Jurkat, Clone E6-1 (cell line): Measurements from ENCODE around the gene RYR3.

ENCODE experiments used
- DNase-seq: peaks from one replicate; pipeline ENCODE4 v3.0.0-alpha.2; 2011; ENCODE audit warnings: low read depth, low spot score
- H3K4me3 ChIP-seq: 2 replicates; pipeline ENCODE4 v1.5.1; 2011; ENCODE audit warnings: mild to moderate bottlenecking, low read length, control low read depth, moderate library complexity

The RYR3 gene

DNA sequence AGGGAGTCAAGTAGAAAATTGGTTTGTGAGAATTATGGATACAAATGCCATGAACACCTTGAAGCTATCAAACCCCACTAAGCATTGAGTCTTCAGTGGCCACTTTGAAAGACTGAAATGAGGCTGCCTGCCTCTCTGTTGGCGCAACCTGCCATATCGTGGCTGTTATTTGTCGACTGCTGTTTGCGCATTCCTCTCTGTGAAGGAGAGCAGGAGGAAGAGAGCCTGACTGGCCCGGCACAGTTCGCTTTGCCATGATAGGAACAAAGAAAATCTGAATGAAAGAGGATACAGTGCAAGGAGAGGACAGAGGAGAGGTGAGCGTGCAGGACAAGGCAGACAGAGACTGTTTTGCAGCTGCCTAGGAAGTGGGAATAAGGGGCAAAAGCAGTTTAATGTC is 289.4 kb downstream of the RYR3 start:
- no peak for DNase-seq
- H3K4me3 ChIP-seq = no peak overlapping the region

DNA sequence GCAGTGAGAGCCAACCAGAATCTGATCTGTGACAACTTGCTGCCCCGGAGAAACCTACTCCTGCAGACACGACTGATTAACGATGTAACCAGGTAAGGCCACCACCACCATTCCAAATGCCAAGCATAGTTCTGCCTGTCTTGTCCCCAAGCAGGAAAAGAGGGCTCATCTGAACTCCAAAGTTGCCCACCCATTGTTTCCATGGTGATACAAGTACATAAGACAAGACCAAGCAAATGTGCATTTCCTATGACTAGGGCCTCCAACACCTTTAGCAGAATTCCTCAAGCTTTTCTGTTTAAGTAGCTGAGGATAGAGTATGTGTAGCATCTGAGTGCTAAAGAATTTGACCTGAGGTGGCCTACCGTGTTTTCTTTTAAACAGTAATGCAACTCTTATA is 290.7 kb downstream of the RYR3 start:
- H3K4me3 ChIP-seq = no peak overlapping the region
- DNase-seq = no peak

DNA sequence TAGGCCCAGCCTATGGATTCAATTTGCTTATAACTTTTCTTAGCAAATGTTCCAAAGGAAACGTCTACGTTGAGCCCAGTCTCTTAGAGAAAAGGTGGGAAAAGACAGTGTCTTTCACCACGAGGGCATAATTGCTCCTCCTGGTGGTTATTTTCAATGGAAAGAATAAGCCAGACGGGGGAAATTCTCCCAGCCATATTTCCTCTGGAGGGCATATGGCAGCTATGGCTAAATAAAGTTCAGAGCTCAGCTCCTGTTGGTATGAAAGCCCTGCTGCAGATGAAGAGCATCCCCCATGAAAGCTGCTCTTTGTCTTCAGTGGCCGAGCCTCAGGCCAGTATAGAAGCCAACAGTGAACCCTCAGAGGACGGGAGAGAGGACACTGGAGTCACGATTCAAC is 297.9 kb downstream of the RYR3 start:
- H3K4me3 ChIP-seq = no peak overlapping the region
- DNase-seq = no peak

DNA sequence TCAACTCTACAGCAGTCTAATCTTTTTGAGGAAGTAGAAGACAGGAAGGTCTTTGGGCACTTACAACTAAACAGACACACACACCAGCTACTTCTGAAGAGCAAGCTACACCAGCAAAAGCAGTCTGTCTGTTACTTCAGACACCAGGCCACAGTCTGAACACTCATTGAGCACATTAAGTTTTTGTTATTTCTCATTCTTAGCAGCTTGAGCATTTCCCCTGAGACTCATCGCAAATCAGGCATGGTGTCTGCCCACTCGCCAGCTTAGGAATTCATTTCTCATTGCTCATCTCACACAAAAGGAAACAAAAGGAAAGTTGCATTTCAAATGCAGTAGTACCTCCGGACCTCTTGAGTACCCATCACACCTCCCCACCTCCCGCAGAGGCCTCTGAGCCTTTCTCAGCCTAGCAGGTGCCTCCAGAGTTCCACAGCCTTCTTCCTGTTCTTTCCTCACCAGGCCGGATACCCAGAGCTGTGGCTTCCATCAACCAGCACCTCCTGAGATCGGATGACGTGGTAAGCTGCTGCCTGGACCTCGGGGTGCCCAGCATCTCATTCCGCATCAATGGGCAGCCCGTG is 302.0 kb downstream of the RYR3 start:
- no peak overlapping the region for H3K4me3 ChIP-seq

DNA sequence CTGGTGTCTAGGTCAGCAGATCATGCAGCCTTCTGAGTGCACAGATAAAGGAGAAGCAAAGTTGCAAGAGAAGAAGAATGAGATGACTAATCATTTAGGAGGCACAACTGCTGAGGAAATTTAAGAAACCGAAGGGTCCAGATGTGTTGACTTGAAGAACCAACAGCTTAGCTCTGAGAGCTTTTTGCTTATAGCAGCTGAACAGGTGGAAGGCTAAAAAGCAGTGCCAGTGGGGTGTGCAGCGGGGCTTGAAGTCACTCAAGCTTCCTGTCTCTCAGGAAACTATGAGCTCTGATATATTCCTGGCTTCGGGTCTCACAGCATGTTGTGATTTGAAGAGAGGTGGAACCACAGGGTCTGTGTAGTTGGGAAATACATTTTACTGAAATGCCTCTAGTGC is 305.7 kb downstream of the RYR3 start:
- H3K4me3 ChIP-seq = no peak overlapping the region
- DNase-seq = no peak

More for the DNA sequence above, 302.0 kb downstream of the RYR3 start:
- no peak for DNase-seq

DNA sequence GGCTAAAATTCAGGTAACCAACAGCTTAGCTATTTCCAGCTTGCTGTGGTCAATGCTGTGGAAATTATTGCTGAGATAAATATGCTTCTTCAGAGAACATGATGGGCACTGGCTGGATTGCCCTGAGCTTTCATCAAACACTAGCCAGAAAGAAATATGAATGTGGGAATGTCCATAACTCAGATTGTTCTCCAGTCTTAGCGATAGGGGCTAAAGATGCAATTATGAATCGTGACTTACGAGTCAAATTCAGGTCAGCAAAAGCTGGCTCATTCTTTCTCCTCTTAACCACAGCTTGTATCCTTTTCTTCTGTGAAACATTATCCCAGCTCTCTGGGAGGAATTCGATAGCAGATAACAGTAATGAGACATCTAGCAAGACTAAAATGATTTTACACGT is 307.6 kb downstream of the RYR3 start:
- DNase-seq = no peak
- no peak overlapping the region for H3K4me3 ChIP-seq

DNA sequence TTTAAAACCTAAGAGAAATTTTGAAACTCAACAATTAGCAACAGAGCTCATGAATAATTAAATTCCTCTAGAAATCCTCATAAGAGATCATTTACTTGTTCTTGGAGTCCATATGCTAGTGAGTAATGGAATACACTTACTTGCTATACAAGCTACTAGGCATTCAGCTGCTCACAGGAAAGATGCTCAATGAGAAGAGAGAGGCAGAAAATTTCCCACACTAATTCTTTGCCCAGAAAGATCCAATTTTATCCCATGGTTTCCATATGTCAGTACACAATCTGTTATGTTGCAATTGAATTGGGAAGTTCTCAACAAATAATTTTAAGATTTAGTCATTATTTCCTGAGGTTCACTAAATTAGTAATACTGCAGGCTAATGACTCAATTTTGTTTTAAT is 310.4 kb downstream of the RYR3 start:
- DNase-seq = no peak
- H3K4me3 ChIP-seq = no peak overlapping the region

DNA sequence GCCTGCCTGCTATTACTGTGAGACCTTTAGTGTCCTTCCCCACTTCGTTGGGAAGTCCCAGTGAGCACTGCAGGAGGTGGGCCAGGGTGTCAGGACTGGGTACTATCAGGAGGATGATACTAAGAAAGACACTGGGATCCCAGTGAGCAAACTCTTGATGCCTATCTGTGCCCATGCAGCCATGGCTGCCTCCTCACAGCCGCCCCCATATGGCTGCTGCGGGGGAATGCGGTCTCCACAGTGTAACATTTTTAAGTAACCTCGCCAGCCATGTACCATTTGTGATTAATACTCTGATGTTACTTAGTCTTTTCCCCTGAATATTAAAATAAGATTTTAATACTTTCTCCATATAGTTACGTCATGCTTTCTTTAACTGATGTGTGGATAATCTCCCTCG is 312.2 kb downstream of the RYR3 start:
- no peak for DNase-seq
- no peak overlapping the region for H3K4me3 ChIP-seq

DNA sequence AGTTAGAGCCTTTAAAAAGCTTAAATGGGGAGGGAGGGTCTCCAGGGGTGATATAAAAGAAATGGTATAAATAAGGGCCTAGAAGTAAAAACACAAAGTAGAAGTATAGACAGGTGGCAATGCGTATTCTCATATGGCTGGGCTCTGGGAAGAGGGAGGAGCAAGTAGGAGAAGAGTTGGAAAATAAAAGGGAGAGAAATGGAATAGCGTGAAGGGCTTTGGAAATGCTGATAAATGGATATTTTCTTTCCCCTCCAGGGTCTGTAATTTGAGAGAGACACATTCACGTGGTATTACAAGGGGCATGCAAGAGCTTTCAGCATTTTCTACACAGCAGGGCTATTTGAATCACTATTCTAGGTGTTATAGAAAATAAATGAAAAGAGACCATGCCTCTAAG is 313.7 kb downstream of the RYR3 start:
- no peak overlapping the region for H3K4me3 ChIP-seq
- DNase-seq = no peak

DNA sequence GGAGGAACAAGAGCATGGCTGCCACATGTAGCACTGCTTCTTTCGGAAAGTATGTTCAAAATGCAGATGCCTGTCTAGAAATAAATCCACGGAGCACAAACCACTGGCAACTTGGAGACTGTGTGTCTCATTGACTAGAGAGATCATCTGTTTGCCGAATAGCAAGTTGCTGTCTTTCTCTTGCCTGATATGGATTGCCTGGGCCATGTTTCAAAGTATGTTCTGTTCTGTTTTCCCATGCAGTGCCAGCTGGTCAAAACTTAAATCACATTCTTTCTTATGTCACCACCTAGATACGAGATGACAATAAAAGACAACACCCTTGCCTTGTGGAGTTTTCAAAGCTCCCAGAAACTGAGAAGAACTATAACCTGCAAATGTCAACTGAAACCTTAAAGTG is 318.9 kb downstream of the RYR3 start:
- no peak for DNase-seq
- H3K4me3 ChIP-seq = no peak overlapping the region

DNA sequence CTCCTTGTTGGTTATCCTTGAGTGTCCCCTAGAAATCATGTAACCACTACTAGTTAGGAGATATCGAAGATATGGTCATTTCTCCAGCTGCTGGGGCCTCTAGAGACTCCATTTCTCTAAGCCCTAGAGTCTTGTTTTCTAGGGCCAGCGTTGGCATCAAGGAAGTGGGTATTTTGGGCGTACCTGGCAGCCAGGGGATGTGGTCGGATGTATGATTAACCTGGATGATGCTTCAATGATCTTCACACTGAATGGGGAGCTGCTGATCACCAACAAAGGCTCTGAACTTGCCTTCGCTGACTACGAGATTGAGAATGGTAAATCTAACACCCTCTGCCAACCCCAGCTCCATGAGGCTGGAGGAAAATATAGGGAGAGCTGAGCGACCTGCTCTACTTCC is 325.5 kb downstream of the RYR3 start:
- H3K4me3 ChIP-seq = no peak overlapping the region
- DNase-seq = no peak

DNA sequence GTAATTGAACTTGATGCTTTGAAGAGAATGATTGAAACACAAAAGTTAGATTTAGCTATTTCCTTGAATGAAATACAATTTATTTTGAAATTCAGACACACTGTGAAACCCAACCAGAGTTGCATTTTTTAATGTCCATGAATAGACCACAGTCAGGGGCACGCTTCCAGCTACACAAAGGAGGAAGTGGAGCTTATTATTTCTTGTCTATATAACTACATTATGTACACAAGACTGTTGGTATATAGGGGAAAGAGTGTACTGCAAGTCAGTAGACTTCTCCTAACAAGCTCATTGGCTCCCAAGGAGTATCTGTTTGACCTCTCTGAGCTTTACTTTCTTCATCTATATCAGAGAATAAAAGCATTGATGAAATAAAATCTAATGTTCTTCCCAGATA is 326.2 kb downstream of the RYR3 start:
- H3K4me3 ChIP-seq = no peak overlapping the region
- DNase-seq = no peak

DNA sequence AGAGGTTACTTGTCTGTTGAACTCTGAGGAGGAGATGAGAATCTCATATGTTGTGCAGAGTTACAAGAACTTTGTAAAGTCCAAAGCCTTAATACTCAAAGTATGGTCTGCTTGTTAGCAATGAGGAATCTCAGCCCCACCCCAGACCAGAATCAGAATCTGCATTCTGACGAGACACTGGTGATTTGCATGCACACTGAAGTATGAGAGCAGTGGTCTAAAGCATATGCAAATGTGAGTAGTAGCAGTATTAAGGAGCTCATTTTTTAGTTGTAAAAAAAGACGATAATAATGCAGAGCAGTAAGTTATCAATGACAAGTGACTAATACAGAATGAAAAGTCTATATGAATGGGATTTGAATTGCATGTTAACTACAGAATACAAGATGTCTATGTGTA is 327.7 kb downstream of the RYR3 start:
- H3K4me3 ChIP-seq = no peak overlapping the region
- no peak for DNase-seq

DNA sequence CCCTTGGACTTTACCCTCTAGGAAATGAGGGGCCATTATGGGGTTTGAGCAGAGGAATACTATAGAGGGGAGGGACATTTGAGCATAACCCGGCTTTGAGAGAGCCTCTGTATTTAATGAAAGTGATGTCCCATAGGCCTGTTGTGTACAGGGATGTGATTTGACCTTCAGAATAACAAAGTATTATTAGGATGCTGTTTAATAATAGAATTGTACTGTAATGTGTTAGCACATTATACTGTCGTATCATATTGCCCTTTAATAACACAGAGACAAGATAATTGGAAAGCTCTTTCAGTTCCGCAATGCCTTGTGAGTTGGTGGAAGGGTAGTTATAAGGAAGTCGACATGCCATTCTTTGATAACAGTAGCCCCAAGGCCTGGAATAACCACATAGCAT is 328.3 kb downstream of the RYR3 start:
- no peak for DNase-seq
- H3K4me3 ChIP-seq = no peak overlapping the region

DNA sequence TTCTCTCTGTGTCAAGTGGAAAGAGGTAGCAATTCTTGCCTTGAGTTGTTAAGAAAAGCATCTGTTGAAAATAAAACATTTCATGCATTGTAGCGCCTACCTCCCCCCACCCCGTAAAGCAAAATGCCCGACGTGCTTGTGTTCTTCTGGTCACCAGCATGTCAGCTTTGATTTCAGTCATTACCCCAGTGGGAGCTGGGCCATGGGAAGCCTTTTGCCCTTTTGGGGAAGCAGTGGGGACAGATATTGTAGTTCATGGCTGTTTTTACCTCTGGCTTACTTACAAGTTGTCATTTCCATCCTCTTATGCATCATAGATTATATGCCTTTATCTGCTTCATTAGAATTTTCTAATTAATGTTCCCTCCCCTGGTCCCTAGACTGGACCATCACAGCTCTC is 328.7 kb downstream of the RYR3 start:
- no peak for DNase-seq
- no peak overlapping the region for H3K4me3 ChIP-seq

DNA sequence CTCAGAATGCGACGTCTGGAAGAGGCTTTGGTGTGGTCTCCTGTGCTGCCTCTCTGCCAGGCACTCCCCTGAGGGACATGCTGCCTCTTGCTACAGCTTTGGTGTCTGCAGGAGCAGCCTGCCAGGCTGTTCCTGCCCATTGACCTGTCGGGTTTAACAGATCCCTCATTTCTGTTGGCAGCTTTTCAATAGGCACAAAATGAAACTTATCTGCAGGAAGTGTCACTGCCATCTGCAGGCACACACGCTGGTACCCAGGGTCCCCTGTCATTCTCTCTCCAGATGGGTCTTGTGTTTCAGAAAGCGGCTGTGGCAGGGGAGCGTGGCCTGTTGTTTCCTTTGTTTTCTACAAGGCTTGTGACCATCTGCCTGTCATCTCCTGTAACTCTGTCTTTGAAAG is 329.2 kb downstream of the RYR3 start:
- DNase-seq = peak; percentile 8
- no peak overlapping the region for H3K4me3 ChIP-seq

DNA sequence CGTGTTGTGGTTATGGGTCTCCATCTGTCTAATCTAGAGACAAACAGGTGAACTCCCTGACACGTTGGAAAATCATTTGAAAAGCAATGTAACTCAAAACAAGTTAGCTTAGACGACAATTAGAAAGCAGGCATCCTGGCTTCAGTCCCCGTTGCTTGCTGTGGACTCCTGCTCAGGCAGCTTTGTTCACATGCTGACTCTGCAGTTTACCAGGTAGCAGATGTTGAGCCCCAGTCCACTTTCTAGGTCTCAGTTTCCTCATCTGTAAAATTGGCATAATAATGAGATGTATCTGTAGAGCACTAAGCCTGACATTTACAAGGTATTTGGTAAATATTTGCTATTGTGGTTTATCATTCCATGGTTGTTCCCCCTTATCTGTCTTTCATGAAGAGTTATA is 330.3 kb downstream of the RYR3 start:
- no peak for DNase-seq
- no peak overlapping the region for H3K4me3 ChIP-seq

DNA sequence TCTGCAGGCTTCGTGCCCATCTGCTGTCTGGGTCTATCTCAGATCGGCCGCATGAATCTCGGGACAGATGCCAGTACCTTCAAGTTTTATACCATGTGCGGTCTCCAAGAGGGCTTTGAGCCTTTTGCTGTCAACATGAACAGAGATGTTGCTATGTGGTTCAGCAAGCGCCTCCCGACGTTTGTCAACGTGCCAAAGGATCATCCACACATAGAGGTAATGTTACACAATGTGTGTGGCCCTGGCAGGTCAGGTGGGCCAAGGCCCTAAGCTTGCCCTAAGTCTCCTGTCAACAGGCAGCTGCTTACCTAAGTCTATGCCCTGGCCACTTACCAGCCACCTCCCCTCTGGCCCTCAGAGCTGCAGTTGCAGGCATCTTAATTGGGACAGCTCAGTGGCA is 333.5 kb downstream of the RYR3 start:
- no peak for DNase-seq
- H3K4me3 ChIP-seq = no peak overlapping the region

DNA sequence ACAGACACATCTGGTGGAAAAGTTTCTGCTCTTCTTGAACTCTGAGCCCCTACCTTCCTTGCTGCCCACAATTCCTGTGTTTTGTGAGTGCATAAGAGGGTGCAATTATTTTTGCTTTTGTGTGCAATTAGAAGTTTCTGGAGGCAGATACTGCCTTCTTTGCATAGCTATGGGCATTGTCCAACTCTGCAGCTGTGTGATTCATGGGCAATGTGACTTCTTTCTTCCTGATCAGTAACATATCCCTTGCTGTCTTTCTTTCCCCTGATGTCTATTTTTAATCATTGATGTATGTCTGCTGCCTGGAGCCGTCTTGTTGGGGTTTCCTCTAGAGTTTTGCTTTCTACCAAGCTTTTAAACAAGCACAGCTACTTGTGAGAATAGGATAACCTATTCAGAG is 336.0 kb downstream of the RYR3 start:
- no peak for DNase-seq
- H3K4me3 ChIP-seq = no peak overlapping the region

DNA sequence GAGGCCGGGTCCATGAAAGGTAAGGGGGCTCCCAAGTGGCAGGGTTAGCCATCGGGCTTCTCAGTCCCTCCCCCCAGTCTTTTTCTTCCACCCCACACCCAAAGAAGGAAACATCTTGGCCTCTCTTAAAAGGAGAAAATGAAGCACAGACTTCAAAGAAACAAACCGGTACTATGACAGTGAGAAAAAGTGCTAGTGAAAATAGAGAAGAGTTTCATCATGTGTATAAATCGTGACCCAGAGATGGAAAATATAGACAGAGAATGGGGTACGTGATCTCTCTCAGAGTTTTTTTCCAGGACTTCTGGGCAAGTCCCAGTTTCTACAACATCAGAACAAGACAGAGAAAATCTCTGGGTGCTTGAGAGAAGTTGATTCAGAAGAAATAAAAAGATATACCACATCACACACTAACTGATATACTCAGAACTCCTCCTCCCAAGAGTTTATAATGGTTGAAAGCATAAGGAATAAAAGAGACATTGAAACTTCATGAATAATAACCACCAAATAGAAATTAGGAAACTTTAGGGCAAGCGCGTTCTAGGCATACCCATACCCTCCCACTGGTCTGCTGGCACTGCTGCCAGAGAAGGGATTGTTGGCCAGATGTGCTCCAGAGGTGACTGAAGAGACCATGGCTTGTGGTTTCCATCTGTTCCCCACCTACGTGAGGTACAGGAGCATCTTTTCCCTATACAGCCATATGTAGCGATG is 338.6 kb downstream of the RYR3 start:
- DNase-seq = no peak
- no peak overlapping the region for H3K4me3 ChIP-seq

DNA sequence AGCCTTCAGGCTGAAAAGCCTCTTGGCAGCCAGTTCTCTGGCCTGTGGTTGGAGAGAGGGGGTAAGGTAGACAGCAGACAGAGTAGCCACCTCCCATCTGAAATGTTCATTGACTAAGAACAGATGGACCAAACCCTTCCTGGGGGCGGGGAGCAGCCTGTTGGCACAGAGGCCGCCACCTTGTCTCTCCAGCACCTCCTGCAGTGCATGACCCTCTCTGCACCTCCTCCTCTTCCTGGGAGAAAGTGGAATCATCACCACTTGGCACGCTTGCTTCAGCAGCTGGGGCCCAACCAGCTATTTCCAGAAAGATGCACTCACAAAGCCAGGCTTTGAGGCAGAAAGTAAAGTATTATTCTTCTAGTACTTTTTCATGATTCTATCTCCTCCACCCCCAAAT is 344.1 kb downstream of the RYR3 start:
- DNase-seq = no peak
- H3K4me3 ChIP-seq = no peak overlapping the region
